Measurements from ENCODE around the gene XIAP.

XIAP gene

GRCh38 chrX:123943488-123943887, 83.6 kb downstream of the XIAP start:
- Mint-ChIP-seq H3K27ac (no peak overlapping the region), H3K36me3 (ENCODE audit: low read depth) (no peaks in the 10 kb centered on the region), H3K9me3 (peaks cover 31% of the 10 kb centered on the region), H3K4me1 (peaks cover 11% of the 10 kb centered on the region), H3K4me3 (no peak overlapping the region), H3K27me3 (ENCODE audit: low read depth, poor library complexity) (no peaks in the 10 kb centered on the region)
- no peak for TF ChIP-seq CTCF (IDR thresholded peaks at IDR 0.05)
- no peak for DNase-seq

- H3K4me3 Mint-ChIP-seq: no peak overlapping the region
- no peaks in the 10 kb centered on the region for H3K27me3 Mint-ChIP-seq (ENCODE audit: low read depth, poor library complexity)
- TF ChIP-seq CTCF (IDR thresholded peaks at IDR 0.05): no peak
- H3K27ac Mint-ChIP-seq: no peak overlapping the region
- peaks cover 41% of the 10 kb centered on the region for H3K9me3 Mint-ChIP-seq
- H3K4me1 Mint-ChIP-seq: no peaks in the 10 kb centered on the region
- H3K36me3 Mint-ChIP-seq (ENCODE audit: low read depth): no peaks in the 10 kb centered on the region
- DNase-seq: no peak
Measured at GRCh38 chrX:123949846-123950245, 90.0 kb downstream of the XIAP start.

GRCh38 chrX:123959281-123960063, 99.6 kb downstream of the XIAP start:
- Mint-ChIP-seq H3K4me3 (peak overlapping the region; percentile 96), H3K9me3 (peaks cover 48% of the 10 kb centered on the region), H3K36me3 (ENCODE audit: low read depth) (no peaks in the 10 kb centered on the region), H3K27ac (peak overlapping the region; percentile 98), H3K27me3 (ENCODE audit: low read depth, poor library complexity) (no peaks in the 10 kb centered on the region), H3K4me1 (peaks cover 21% of the 10 kb centered on the region)
- peak; percentile 31 for DNase-seq
- no peak for TF ChIP-seq CTCF (IDR thresholded peaks at IDR 0.05)

- H3K36me3 Mint-ChIP-seq (ENCODE audit: low read depth): peaks cover 3% of the 10 kb centered on the region
- H3K27me3 Mint-ChIP-seq (ENCODE audit: low read depth, poor library complexity): no peaks in the 10 kb centered on the region
- peaks cover 60% of the 10 kb centered on the region for H3K9me3 Mint-ChIP-seq
- H3K4me3 Mint-ChIP-seq: peak overlapping the region; percentile 96
- no peak for TF ChIP-seq CTCF (IDR thresholded peaks at IDR 0.05)
- H3K27ac Mint-ChIP-seq: peak overlapping the region; percentile 98
- no peak for DNase-seq
- peaks cover 27% of the 10 kb centered on the region for H3K4me1 Mint-ChIP-seq
Measured at GRCh38 chrX:123960956-123961267, 101.1 kb downstream of the XIAP start.

- no peak for TF ChIP-seq CTCF (IDR thresholded peaks at IDR 0.05)
- Mint-ChIP-seq H3K4me1 (peaks cover 27% of the 10 kb centered on the region), H3K36me3 (ENCODE audit: low read depth) (peaks cover 6% of the 10 kb centered on the region), H3K27ac (peak within 1 kb of the TSS; percentile 99), H3K27me3 (ENCODE audit: low read depth, poor library complexity) (no peaks in the 10 kb centered on the region), H3K9me3 (peaks cover 64% of the 10 kb centered on the region), H3K4me3 (peak within 1 kb of the TSS; percentile 96)
- peak; percentile 59 for DNase-seq
Measured at GRCh38 chrX:123961268-123962005, 101.6 kb downstream of the XIAP start, which contains the start of gene STAG2. Gene STAG2 (plus strand): TSS chrX:123961706. CDS start chrX:124022628, 60,922 bp downstream.
